Left ventricle myocardium inferior (tissue), 1 donor: Measurements from ENCODE around the gene LRRC45. TPM values are rescaled to one million over a fixed set of nuclear protein-coding genes. Genes with fewer than 3 reads are reported as not detected.

Source experiments
- DNase-seq: peaks from one replicate; pipeline ENCODE4 v3.0.0-alpha.2; 2020
- H3K27ac ChIP-seq: fragments of 200-600 bp; replicated peaks from 2 replicates; pipeline ENCODE4 v1.8.0; 2021
- H3K27me3 ChIP-seq: fragments of 200-600 bp; 2 replicates; pipeline ENCODE4 v1.8.0; 2021; ENCODE audit warnings: low read depth
- H3K36me3 ChIP-seq: fragments of 200-600 bp; 2 replicates; pipeline ENCODE4 v1.8.0; 2021
- H3K4me1 ChIP-seq: fragments of 200-600 bp; 2 replicates; pipeline ENCODE4 v1.8.0; 2021
- H3K4me3 ChIP-seq: fragments of 200-600 bp; 2 replicates; pipeline ENCODE4 v1.8.0; 2021; ENCODE audit warnings: mild to moderate bottlenecking, moderate library complexity
- H3K9me3 ChIP-seq: fragments of 200-600 bp; replicated peaks from 2 replicates; pipeline ENCODE4 v1.8.0; 2021
- CTCF ChIP-seq: fragments of 200-600 bp; IDR thresholded peaks from 2 replicates; pipeline ENCODE4 v1.8.0; 2021; ENCODE audit warnings: antibody characterized with exemption, mild to moderate bottlenecking, borderline replicate concordance
- intact Hi-C: fragments of 100-400 bp; cut with micrococcal nuclease; formaldehyde crosslinking; loops from one replicate; pipeline ENCODE4 v1.11.0; 2022
- total RNA-seq: library from RNA; stranded (reverse); fragmentation: NEBNext Ultra II Directional; extraction: Animal tissue kit (Norgen Biotek cat#: 25700); gene quantifications from one replicate; pipeline ENCODE4 v1.2.1, GENCODE V29; 2021
- donor health status: DM: no; HTN: yes; CAD: no; lungs with severe emphysema.

LRRC45 gene
- total RNA-seq, 1 donor from 2014 or later: 4.3 TPM

- intact Hi-C loops: no loop called here
- H3K36me3 ChIP-seq: peaks cover 7% of the 10 kb centered on the region
- no peaks in the 10 kb centered on the region for H3K27me3 ChIP-seq
- no peak overlapping the region for H3K27ac ChIP-seq
- no peak overlapping the region for H3K4me3 ChIP-seq
- no peak for TF ChIP-seq CTCF
- no peak for DNase-seq
- H3K4me1 ChIP-seq: peaks cover 4% of the 10 kb centered on the region
- no peaks in the 10 kb centered on the region for H3K9me3 ChIP-seq
These were observed 19.5 kb downstream of the LRRC45 start for GRCh38 chr17:82042649-82043048.

- H3K27ac ChIP-seq: no peak overlapping the region
- no peak for DNase-seq
- H3K4me1 ChIP-seq: no peaks in the 10 kb centered on the region
- H3K36me3 ChIP-seq: peaks cover 15% of the 10 kb centered on the region
- intact Hi-C loops: no loop called here
- no peak for TF ChIP-seq CTCF
- no peak overlapping the region for H3K4me3 ChIP-seq
- no peaks in the 10 kb centered on the region for H3K27me3 ChIP-seq
- no peaks in the 10 kb centered on the region for H3K9me3 ChIP-seq
These were observed 20.4 kb downstream of the LRRC45 start for GRCh38 chr17:82043507-82043906.

GRCh38 chr17:82045936-82046484 is 22.9 kb downstream of the LRRC45 start:
- no peak for TF ChIP-seq CTCF
- intact Hi-C loops: no loop called here
- no peaks in the 10 kb centered on the region for H3K9me3 ChIP-seq
- H3K27ac ChIP-seq: no peak overlapping the region
- no peak for DNase-seq
- no peak overlapping the region for H3K4me3 ChIP-seq
- H3K27me3 ChIP-seq: no peaks in the 10 kb centered on the region
- H3K36me3 ChIP-seq: peaks cover 34% of the 10 kb centered on the region
- peaks cover 18% of the 10 kb centered on the region for H3K4me1 ChIP-seq

GRCh38 chr17:82046903-82047302 is 23.8 kb downstream of the LRRC45 start:
- no peak for DNase-seq
- no peak for TF ChIP-seq CTCF
- H3K9me3 ChIP-seq: no peaks in the 10 kb centered on the region
- peaks cover 34% of the 10 kb centered on the region for H3K36me3 ChIP-seq
- H3K4me3 ChIP-seq: no peak overlapping the region
- intact Hi-C loops: no loop called here
- peaks cover 21% of the 10 kb centered on the region for H3K4me1 ChIP-seq
- H3K27me3 ChIP-seq: no peaks in the 10 kb centered on the region
- no peak overlapping the region for H3K27ac ChIP-seq

- Histone ChIP-seq H3K4me1 (peaks cover 25% of the 10 kb centered on the region), H3K4me3 (no peak overlapping the region), H3K36me3 (peaks cover 34% of the 10 kb centered on the region), H3K27ac (no peak overlapping the region), H3K9me3 (no peaks in the 10 kb centered on the region), H3K27me3 (no peaks in the 10 kb centered on the region)
- DNase-seq: no peak
- intact Hi-C loops: no loop called here
- TF ChIP-seq CTCF: no peak
These were observed 24.3 kb downstream of the LRRC45 start for GRCh38 chr17:82047379-82047778.
